NK-92 (cell line): ENCODE measurements around the gene SYNDIG1L.
"Not testable (repeated sequence)": the region's sequence is repeated elsewhere in the genome, so short reads cannot be mapped to it uniquely, and the experiment has no call there.

Source experiments
- DNase-seq: peaks from one replicate; lab custom pipeline; 2025; ENCODE audit not compliant: unreplicated experiment; lab: John Stamatoyannopoulos, UW

SYNDIG1L gene

DNA sequence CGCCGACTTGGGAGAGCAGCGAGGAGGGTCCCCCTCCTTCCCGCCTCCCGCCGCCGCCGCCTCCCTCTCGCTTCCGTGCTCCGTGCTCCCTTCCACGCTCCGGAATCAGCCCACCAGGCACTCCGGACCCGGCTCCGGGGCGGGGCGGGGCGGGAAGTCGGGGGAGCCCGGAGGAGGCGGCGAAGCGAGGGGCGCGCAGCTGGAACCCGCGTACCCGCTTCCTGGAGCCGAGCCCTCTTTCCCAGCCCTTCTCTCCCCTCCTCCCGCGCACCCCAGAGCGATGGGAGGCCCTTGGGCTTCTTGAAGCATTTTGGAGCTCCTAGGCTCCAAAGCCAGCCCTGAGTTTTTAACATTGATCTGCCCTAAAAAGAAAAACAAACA is at the start of gene SYNDIG1L:
Gene SYNDIG1L, minus strand, starts transcription at position 9 of the 381 bp plus-strand sequence. CDS start 16,466 bp downstream, outside the sequence.
- DNase-seq, result no peak

GRCh38 chr14:74475678-74476077 is 49.7 kb upstream of the SYNDIG1L start:
- no peak for DNase-seq

DNA sequence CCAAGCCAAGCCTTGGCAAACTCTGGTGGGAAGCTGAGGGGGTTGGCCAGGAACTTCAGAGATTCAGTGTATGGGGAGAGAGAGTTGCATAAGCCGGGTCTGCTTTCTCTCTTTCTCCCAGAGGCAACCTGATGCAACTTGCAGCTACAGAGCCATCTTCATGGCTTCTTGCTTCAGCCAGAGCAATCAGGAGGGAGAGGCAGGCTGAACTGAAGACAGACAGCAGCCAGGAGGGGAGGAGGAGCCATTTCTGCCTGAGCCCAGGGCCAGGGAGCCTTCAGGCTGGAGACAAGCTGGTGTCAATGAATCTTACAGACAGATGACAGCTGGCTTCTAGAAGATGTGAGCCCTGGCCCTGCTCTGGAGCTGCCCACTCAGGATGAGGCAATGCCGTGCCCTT is 48.4 kb upstream of the SYNDIG1L start:
- no peak for DNase-seq

DNA sequence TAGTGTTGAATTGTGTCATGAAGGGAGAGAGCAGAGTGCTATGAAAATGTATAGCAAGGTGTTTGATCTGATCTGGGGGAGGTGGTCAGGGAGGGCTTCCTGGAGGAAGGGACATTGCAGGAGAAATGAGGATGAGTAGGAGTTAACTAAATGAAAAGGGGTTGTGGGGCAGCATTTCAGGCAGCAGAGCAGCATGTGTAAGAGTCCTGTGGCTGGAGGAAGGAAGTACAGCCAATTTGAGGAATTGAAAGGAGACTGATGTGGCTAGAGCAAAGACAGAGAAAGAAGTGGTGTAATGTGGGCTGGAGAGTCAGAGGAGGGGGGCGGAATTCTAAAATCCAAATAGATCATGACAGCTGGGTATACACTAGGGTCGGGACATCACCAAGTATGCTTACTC is 46.6 kb upstream of the SYNDIG1L start:
- no peak for DNase-seq

- no peak for DNase-seq
These were observed 43.8 kb upstream of the SYNDIG1L start for GRCh38 chr14:74469548-74470518.

DNA sequence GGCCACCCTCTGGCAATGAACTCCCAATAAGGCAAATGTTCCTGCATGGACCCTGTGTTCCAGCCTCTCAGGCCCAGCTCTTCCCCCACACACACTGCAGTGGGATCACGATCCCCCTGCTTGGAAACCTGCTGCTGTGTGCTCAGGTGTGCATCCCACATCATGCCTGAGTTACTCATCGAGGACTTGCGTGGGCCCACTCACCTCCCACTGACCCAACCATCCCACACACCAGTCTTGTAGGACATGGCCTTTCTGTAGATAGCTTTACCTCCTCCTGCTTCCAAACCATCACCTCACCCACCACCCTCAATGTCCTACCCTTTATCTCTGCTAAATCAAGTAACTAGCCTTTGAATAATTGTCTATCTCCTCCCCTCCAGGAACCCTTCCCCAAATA is 42.5 kb upstream of the SYNDIG1L start:
- DNase-seq, result no peak

GRCh38 chr14:74465335-74465734 is 39.3 kb upstream of the SYNDIG1L start:
- DNase-seq, result no peak

- no peak for DNase-seq
These were observed 38.8 kb upstream of the SYNDIG1L start for GRCh38 chr14:74464785-74465184.

- DNase-seq, result no peak
These were observed 37.7 kb upstream of the SYNDIG1L start for GRCh38 chr14:74463697-74464096.

- no peak for DNase-seq
These were observed 37.0 kb upstream of the SYNDIG1L start for GRCh38 chr14:74462993-74463392.

- no peak for DNase-seq
These were observed 34.0 kb upstream of the SYNDIG1L start for GRCh38 chr14:74459976-74460375.

GRCh38 chr14:74459289-74459946 is 33.4 kb upstream of the SYNDIG1L start:
- DNase-seq, result no peak

- no peak for DNase-seq
These were observed 31.5 kb upstream of the SYNDIG1L start for GRCh38 chr14:74457565-74457895.

GRCh38 chr14:74456684-74457564 is 30.9 kb upstream of the SYNDIG1L start:
- no peak for DNase-seq

DNA sequence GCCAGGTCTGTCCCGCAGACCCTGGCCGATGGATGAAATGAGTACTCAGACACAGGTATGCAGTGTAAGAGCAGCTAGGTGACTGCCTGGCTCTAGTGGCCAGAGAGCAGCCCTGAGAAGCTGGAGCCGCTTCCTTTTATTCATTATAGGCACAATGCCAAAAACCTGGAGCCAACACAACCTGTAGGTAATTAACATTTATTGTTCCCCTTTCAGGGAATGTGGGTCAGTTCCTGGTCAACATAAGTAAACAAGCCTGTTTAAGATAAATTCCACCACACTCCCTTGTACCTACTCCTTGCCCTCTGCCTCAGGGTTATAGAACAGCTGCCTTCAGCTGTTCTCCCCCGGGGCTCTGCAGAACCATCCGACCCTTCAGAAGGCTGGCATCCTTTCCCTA is 28.4 kb upstream of the SYNDIG1L start:
- DNase-seq, result not testable (repeated sequence)

DNA sequence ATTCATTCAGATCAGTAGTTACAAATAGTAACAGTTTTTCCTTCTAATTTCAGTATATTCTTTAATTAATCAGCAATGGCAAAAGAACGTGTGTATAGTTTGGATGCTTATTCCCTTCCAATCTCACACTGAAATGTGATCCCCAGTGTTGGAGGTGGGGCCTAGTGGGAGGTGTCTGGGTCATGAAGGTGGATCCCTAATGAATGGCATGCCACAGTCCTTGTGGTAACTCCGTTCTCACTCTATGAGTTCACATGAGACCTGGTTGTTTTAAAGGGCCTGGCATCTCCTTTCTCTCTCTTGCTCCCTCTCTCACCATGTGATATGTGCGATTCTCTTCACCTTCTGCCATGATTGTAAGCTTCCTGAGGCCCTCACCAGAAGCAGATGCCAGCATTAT is 18.9 kb upstream of the SYNDIG1L start:
- DNase-seq, result no peak

DNA sequence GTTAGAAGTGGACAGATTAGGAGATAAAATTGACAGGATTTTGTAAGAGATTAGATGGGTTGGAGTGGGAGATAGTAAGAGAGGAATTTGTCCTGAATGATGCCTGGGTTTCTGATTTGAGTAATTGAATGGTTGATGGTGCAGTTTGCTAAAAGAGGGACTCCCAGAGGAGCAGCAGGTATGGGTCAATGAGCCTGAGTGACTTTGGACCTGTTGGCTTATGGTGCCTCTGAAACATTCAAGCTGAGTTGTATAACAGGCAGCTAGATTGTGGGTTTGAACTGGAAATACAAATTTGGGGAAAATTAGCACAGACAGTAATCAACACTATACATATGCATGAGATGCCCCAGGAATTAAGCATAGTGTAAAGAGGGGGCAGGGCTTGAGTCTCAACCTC is 16.7 kb upstream of the SYNDIG1L start:
- no peak for DNase-seq

DNA sequence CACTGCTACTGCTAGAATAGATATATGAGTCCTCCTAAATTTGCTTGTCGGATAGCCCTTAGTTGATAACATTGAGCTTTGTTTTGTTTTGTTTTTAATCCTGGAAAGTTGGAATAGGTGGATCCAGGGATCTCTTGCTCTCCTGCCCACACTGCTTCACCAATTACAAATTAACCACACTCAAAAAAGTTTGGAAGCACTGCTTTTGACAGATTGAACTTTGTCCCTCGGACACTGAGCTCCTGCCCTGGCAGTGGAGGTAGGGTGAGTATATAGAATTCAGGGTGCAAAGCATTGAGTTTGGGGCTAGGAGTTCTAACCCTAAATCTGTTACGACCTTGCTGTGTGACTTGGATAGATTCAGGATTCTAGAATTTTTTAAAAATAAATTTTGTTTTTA is 15.1 kb upstream of the SYNDIG1L start:
- DNase-seq, result no peak

DNA sequence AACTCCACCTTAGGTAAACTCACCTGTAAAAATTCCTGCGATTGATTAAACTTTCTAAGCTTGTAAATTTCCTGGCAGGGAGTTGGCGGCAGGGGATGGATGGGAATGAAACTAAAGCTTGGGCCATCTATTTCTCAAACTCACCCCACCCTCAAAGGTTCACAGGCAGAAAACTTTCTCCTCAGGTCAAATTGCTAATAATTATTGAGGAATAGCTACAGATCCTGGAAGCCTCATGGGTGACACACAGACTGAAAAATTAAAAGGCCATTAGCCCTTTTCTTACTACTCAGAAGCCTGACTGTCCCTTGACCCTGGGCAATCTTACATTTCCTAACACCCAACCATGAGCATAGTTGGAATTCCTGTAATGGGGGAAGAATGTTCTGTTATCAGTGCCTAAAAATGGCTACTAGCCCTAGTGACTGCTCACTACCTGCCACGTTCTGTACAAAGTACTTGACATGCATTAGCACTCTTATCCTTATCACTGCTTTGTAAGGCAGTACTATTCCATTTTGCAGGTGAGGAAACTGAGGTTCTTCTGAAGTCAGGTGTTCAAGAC is 12.4 kb upstream of the SYNDIG1L start:
- no peak for DNase-seq

DNA sequence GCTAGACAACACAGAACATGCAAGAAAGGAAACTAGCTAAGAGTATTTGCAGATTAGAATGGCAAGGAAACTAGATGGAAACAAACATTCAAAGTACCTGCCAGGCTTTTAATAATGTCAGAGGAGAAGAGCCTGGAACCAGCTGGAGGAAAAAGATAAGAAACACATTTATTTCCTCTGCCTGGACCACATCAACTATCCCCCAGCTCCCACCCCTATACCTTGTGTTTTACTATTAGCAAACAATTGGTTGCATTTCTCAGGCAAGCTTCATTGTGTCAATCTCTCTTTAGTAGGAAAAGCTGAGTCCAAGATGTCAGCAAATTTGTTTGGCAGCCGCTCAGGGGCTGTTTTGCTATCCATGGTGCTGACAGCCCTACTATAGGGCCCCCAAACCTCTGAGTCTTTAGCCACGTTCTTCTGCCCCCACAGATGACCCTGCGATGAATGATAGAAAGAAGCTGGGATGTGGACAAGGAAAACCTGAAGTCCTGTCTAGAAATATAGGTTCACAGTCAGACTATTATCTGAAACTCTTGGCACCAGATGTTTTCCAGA is 11.6 kb upstream of the SYNDIG1L start:
- DNase-seq, result no peak

DNA sequence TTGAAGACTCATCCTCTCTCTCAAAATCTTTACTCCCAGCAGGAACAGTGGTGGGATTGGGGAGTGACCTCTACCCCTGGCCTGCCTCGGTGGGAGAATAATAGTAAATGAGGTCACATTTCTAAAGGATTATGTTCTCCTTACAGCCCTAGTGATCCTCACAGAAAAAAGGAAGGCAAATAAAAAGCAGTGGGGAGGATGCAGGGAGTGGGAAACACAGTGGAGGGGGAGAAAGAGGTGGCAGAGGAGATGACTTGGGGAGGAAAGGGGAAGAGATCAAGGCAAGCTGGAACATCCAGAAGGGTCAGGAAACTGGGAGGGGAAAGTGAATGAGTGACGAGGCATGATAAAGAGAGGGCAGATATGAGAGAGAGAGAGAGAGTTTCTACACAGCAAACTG is 8.3 kb upstream of the SYNDIG1L start:
- DNase-seq, result no peak
